Measurements from ENCODE around the gene LHX1. TPM values are rescaled to one million over a fixed set of nuclear protein-coding genes. Genes with fewer than 3 reads are reported as not detected.
A peak's percentile ranks its signal among the peaks of the same experiment; 100 is the strongest.

The LHX1 gene
- total RNA-seq, 1 experiment from 2014 or later: not detected

- DNase-seq: no peak
- Histone ChIP-seq H3K36me3 (no peaks in the 10 kb centered on the region), H3K4me3 (no peak overlapping the region), H3K27me3 (peaks cover 94% of the 10 kb centered on the region), H3K9me3 (no peaks in the 10 kb centered on the region)
Measured at GRCh38 chr17:36933512-36934143, 3.6 kb upstream of the LHX1 start.

DNA sequence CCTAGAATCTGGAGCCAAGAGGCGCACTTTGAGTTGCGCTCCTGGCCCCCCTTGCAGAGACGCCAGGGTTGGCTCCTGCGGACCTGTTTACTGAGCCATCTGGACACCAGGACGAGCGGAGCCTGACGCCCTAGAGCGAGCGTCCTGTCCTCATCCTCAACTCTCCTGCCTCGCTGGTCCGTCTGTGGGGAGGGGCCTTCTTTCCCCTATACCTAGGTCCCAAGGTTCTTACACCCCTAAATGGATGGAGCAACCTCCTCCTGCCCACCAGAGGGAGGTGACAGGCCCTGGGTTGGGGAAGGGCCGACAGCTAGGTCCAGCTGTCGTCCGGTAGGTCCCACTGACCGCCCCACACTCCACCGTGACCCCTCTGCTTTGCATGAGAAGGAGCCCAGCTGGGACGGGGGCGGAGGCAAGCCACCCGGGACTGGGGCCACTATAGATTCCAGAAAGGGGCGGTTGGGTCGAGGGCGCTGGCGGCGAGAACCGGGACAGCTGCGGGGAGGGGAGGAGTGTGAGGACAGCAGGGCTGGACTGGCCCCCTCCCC, 3.1 kb upstream of the LHX1 start:
- Histone ChIP-seq H3K36me3 (no peaks in the 10 kb centered on the region), H3K4me3 (no peak overlapping the region), H3K9me3 (no peaks in the 10 kb centered on the region), H3K27me3 (peaks cover 98% of the 10 kb centered on the region)
- DNase-seq: no peak

DNA sequence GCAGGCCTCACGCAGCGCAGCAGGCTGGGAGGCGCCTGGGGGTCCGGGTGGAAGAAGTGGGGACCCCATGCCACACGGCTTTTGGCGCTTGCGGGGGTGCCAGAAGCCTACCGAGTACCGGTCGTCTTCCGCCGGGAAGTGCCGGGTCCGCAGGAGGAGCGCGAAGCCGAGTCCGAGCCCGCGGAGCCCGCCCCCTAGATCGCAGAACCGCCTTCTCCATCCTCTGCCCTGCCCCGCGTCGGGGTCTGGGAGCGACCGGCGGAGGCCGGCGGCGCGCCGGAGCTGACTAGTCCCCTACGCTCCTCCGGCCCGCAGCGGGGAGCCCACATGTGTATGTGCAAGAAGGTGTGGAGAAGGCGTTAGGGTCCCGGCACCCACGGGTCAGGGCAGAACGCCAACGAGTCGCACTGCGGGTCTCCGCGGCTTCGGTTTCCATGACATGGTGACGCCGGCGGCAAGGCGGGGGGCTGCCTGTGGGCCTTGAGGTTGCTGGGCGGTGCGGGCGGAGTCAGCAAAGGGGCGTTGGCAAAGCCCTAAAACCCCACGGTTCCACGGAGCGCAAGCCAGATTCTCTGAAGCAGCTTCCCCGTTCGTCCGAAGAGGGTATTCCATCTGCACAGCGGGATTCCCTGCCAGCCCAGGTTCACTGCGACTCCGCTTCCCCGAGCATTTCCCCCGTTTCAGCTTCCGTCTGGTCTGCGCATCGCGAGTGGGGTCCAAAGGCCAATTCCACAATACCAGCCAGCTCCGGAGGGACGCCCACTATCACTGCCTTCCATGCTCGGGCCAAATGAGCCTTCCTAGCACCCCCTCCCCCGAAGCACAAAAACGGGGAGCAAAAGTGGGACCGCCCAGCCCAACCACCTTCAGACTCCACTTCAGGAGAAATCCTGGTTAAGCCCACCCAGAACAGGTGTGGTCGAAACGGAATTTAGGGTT, 2.3 kb upstream of the LHX1 start:
- Histone ChIP-seq H3K27me3 (peaks cover 98% of the 10 kb centered on the region), H3K36me3 (no peaks in the 10 kb centered on the region), H3K9me3 (no peaks in the 10 kb centered on the region), H3K4me3 (0 out of 2 replicates have a peak overlapping the region, but pooled peaks have one; percentile 6)
- no peak for DNase-seq

GRCh38 chr17:36935671-36936454, 1.4 kb upstream of the LHX1 start:
- Histone ChIP-seq H3K4me3 (peak overlapping the region; percentile 10; the same call in 1 of the 2 replicates), H3K9me3 (no peaks in the 10 kb centered on the region)
- no peak for DNase-seq

DNA sequence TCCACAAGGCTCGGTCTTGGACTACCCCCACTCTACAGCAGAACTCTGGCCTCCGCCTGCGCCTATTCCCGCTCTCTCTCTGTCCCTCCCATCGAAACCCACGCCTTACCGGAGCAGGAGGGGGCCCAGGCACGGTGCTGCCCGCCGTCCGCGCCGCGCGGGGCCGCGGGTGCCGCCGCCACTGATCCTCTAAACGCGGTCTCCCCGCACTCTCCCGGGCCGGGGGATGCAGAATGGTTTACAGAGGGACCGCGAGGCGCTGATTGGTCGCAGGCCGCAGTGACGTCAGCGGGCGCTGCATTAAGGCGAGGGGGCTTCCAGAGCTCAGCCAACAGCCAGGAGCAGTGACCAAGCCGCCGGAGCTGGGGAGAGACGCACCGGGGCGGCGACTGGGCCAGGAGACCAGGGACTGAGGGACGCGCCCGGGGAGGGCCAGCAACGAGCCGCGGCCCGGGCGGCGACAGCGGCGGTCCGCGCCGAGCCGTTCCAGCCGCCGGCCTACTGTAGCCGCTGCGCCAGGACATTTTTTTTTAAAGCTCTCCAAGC, 747 bp upstream of the LHX1 start:
- peak overlapping the region; percentile 19; the same call in 1 of the 2 replicates for H3K4me3 ChIP-seq
- no peak for DNase-seq
- H3K9me3 ChIP-seq: no peaks in the 10 kb centered on the region
- H3K36me3 ChIP-seq: no peaks in the 10 kb centered on the region
- H3K27me3 ChIP-seq: peaks cover 97% of the 10 kb centered on the region

More at GRCh38 chr17:36935671-36936454, 1.4 kb upstream of the LHX1 start:
- Histone ChIP-seq H3K36me3 (no peaks in the 10 kb centered on the region), H3K27me3 (peaks cover 97% of the 10 kb centered on the region)

DNA sequence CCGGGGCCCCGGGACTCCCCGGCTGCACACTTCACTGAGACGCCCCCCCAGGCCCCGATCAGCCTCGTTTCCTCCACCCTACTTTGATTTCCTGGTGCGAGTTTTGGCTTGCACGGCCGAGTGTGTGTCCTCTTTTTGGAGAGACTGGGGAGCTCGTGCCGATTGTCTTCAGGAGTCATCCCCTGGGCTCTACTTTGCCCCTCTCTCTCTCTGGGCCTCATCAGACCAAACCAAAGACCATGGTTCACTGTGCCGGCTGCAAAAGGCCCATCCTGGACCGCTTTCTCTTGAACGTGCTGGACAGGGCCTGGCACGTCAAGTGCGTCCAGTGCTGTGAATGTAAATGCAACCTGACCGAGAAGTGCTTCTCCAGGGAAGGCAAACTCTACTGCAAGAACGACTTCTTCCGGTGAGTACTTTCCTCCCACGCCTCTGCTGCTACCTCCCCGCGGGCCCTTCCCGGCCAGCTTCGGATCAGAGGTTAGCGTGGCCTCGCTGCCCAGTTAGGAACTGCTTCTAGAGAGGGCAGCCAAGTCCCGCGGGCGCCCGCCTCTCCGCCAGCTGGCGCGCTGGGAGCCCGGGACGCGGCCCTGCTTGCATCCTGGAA, 787 bp downstream of the LHX1 start:
- H3K27me3 ChIP-seq: peaks cover 98% of the 10 kb centered on the region
- no peak for DNase-seq
- H3K4me3 ChIP-seq: no peak overlapping the region
- no peaks in the 10 kb centered on the region for H3K36me3 ChIP-seq
- H3K9me3 ChIP-seq: no peaks in the 10 kb centered on the region

DNA sequence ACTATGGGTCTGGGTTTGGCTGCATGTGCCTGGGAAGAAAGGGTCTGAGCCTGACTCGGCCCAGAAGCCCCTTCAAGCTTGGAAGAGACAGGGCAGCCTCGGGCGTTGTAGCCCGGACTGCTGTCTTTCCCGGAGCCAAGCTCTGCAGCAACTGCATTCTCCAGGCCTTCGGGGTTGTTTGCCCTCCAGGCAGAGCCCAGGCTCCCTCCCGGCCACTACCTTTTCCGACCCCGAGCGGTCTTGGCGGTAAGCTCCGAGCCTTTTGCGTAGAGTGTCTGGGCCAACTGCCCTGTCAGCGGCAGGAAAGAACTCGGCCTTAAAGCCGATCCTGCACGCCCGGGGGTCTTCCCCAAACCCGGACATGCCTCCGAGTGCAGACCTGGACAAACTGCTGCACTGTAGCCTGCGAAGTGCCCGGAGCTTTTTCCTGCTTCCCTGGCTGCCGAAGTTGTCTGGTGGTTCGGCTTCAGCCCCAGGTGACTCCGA, 1.3 kb downstream of the LHX1 start:
- Histone ChIP-seq H3K9me3 (no peaks in the 10 kb centered on the region), H3K4me3 (no peak overlapping the region), H3K27me3 (peaks cover 98% of the 10 kb centered on the region), H3K36me3 (no peaks in the 10 kb centered on the region)
- no peak for DNase-seq

GRCh38 chr17:36939052-36939801, 2.0 kb downstream of the LHX1 start:
- Histone ChIP-seq H3K36me3 (no peaks in the 10 kb centered on the region), H3K9me3 (no peaks in the 10 kb centered on the region), H3K27me3 (peaks cover 98% of the 10 kb centered on the region), H3K4me3 (no peak overlapping the region)
- no peak for DNase-seq

DNA sequence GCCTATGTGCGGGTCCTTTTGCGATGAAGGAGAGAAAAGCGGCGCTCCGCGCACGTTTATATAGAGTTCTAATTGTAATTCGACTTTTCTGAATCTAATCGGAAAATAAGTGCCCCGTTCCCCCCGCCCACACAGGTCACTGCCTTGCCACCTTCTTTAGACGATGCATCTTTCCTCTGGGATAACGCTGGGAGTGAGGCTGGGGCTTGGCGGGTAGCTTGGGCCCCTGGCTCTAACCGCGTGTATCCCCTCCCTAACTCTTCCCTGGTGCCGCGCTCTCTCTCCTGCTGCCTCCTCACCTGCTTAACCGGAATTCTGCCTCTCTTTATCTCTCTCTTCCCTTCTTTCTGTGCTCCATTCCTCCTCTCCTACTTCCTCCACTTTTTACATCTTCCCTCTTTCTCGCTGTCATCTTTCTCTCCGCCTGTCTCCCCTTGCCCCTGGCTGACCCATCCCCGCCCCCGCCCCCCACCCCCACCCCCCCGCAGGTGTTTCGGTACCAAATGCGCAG, 2.6 kb downstream of the LHX1 start:
- peaks cover 98% of the 10 kb centered on the region for H3K27me3 ChIP-seq
- no peaks in the 10 kb centered on the region for H3K9me3 ChIP-seq
- DNase-seq: no peak
- H3K36me3 ChIP-seq: no peaks in the 10 kb centered on the region
- no peak overlapping the region for H3K4me3 ChIP-seq

GRCh38 chr17:36940313-36941264, 3.3 kb downstream of the LHX1 start:
- no peak overlapping the region for H3K4me3 ChIP-seq
- H3K27me3 ChIP-seq: peaks cover 98% of the 10 kb centered on the region
- no peaks in the 10 kb centered on the region for H3K9me3 ChIP-seq
- H3K36me3 ChIP-seq: no peaks in the 10 kb centered on the region
- no peak for DNase-seq

DNA sequence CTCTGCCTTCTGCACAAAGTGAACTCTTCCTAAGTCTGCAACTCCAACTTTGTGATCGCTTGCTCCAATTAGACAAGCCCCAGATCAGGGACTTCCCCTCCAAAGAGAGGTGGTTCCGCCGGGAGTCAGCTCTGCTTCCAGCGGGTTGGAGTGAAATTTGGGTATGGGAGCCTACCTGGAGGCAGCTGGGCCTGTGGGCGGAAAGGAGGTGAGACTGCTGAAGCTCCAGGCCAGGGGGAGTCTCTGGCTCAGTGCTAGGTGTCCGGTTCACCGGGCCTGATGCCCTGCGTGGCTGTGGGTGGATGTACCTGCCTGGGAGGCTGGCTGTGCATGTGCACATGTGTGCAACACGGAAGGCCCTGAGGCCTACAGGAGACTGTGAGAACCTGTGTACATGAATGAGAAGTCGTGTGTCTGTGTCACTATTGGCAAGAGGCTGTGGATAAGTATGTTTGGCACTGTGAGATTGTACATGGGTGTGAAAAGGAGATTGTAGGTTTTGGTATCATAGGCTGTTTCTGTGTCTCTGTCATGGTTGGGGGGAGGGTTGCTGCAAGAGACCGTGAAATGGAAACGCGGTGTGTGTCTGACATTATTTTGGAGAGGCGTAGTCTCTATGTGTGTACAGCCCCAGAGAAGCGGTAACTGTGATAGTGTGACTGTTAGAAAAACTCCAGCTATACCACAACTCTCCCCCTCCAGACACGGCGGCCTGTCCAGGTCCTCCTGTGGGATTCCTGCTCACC, 4.2 kb downstream of the LHX1 start:
- DNase-seq: no peak
- Histone ChIP-seq H3K4me3 (no peak overlapping the region), H3K27me3 (peaks cover 98% of the 10 kb centered on the region), H3K9me3 (no peaks in the 10 kb centered on the region), H3K36me3 (no peaks in the 10 kb centered on the region)

DNA sequence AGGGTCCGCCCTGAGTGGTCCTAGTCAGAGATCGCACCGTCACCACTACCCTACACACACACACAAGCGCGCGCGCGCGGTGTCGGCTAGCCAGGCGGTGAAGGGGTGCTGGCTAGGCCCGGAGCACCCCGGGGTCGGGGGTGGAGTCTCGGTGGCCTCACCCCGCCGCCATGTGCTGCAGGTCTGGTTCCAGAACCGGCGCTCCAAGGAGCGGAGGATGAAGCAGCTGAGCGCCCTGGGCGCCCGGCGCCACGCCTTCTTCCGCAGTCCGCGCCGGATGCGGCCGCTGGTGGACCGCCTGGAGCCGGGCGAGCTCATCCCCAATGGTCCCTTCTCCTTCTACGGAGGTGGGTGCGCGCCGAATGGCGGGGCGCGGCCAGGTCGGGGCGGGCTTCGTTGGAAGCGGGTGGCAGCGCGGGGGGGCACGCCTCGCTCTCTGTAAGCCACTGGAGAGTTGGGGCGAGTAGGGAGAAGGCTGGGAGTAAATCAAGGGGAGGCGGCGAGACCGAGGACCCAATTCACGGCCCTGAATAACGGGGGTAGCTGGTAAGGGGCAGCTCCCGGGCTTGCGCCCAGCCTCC, 4.8 kb downstream of the LHX1 start:
- H3K9me3 ChIP-seq: no peaks in the 10 kb centered on the region
- no peak for DNase-seq
- H3K36me3 ChIP-seq: no peaks in the 10 kb centered on the region
- no peak overlapping the region for H3K4me3 ChIP-seq
- peaks cover 98% of the 10 kb centered on the region for H3K27me3 ChIP-seq

DNA sequence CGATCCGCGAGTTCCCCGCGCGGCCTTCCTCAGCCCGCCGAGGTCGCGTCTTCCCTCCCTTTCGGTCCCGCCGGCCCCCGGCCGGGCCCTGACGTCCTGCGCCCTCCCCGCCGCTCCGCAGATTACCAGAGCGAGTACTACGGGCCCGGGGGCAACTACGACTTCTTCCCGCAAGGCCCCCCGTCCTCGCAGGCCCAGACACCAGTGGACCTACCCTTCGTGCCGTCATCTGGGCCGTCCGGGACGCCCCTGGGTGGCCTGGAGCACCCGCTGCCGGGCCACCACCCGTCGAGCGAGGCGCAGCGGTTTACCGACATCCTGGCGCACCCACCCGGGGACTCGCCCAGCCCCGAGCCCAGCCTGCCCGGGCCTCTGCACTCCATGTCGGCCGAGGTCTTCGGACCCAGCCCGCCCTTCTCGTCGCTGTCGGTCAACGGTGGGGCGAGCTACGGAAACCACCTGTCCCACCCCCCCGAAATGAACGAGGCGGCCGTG, 5.4 kb downstream of the LHX1 start:
- no peak overlapping the region for H3K4me3 ChIP-seq
- DNase-seq: no peak
- H3K9me3 ChIP-seq: no peaks in the 10 kb centered on the region
- H3K36me3 ChIP-seq: no peaks in the 10 kb centered on the region
- peaks cover 98% of the 10 kb centered on the region for H3K27me3 ChIP-seq
